Endothelial cell of umbilical vein (primary cell): Measurements from ENCODE around the gene PSAPL1. TPM values are rescaled to one million over a fixed set of nuclear protein-coding genes. Genes with fewer than 3 reads are reported as not detected.

ENCODE experiments used
- BruUV-seq: library from RNA; stranded (reverse); fragments of 400-500 nt; replicated peaks from 2 replicates; lab custom pipeline; 2021; lab: Mats Ljungman, UMichigan
- CTCF ChIA-PET: fragments of 300-600, 350-600 bp; sonication (Branson Sonifier 250); formaldehyde crosslinking; loops from one replicate; lab custom pipeline; 2021; ENCODE audit warnings: antibody characterized with exemption, inconsistent platforms; lab: Charles Lee
- POLR2A ChIA-PET: fragments of 300-600, 350-600 bp; sonication (Branson Sonifier 250); formaldehyde crosslinking; loops from one replicate; lab custom pipeline; 2021; ENCODE audit warnings: antibody characterized with exemption, inconsistent platforms; lab: Charles Lee
- DNase-seq: peaks from one replicate; pipeline ENCODE4 v3.0.0-alpha.2; 2011; ENCODE audit warnings: low read depth, low spot score
- FAIRE-seq: peaks from 2 replicates; lab custom pipeline; 2011; peaks lifted over from hg19 to GRCh38; lab: Jason Lieb, UNC
- H2AFZ ChIP-seq: 2 replicates; pipeline ENCODE4 v1.6.0; 2012; ENCODE audit warnings: low read depth, low read length, control low read depth, inconsistent platforms
- H3K27ac ChIP-seq: 2 replicates; pipeline ENCODE4 v1.5.1; 2011; ENCODE audit warnings: low read depth, mild to moderate bottlenecking, control low read depth, low read length, moderate library complexity; ENCODE audit not compliant: insufficient read depth
- H3K27me3 ChIP-seq, 2 experiments: 2 replicates each; pipeline versions ENCODE4 v1.6.0 to v1.6.1; 2011; ENCODE audit warnings: low read length in 2 of 2, mixed read lengths in 1 of 2; ENCODE audit not compliant: control insufficient read depth in 2 of 2, insufficient read depth in 2 of 2
- H3K36me3 ChIP-seq, 2 experiments: 2 replicates in 1 of 2; 3 replicates in 1 of 2; pipeline ENCODE4 v1.5.1; 2011; ENCODE audit warnings: low read length in 2 of 2, mild to moderate bottlenecking in 1 of 2, moderate library complexity in 1 of 2; ENCODE audit not compliant: control insufficient read depth in 2 of 2, insufficient read depth in 2 of 2; ENCODE audit errors: extremely low read depth in 1 of 2
- H3K4me1 ChIP-seq: 3 replicates; pipeline ENCODE4 v1.5.1; 2011; ENCODE audit warnings: mild to moderate bottlenecking, low read length; ENCODE audit not compliant: control insufficient read depth, insufficient read depth; ENCODE audit errors: extremely low read depth
- H3K4me2 ChIP-seq: 2 replicates; pipeline ENCODE4 v1.6.1; 2011; ENCODE audit warnings: low read length, control low read depth, mixed read lengths; ENCODE audit not compliant: insufficient read depth
- H3K4me3 ChIP-seq, 3 experiments: fragments of 200-600 bp in 1 of 3; sonication (generic), shearing (Covaris generic) in 1 of 3; replicated peaks in 1 of 3; 2 replicates each; pipeline ENCODE4 v1.5.1; 2011 to 2016; ENCODE audit warnings: control low read depth in 3 of 3, low read length in 3 of 3, mild to moderate bottlenecking in 2 of 3, inconsistent platforms in 1 of 3, low read depth in 1 of 3, moderate library complexity in 1 of 3; ENCODE audit not compliant: insufficient read depth in 1 of 3
- H3K79me2 ChIP-seq: 2 replicates; pipeline ENCODE4 v1.6.0; 2012; ENCODE audit warnings: low read length, inconsistent platforms; ENCODE audit not compliant: control insufficient read depth, insufficient read depth
- H3K9ac ChIP-seq: replicated peaks from 2 replicates; pipeline ENCODE3; 2011; ENCODE audit warnings: low read length, control low read depth; ENCODE audit not compliant: insufficient read depth; ENCODE audit errors: extremely low read depth
- H3K9me1 ChIP-seq: replicated peaks from 3 replicates; pipeline ENCODE4 v1.6.0; 2011; ENCODE audit warnings: mild to moderate bottlenecking, low read length; ENCODE audit not compliant: control insufficient read depth, insufficient read depth; ENCODE audit errors: extremely low read depth
- H3K9me3 ChIP-seq: replicated peaks from 2 replicates; pipeline ENCODE4 v1.5.1; 2012; ENCODE audit warnings: low read length, inconsistent platforms; ENCODE audit not compliant: control insufficient read depth, insufficient read depth
- H4K20me1 ChIP-seq: replicated peaks from 2 replicates; pipeline ENCODE3; 2011; ENCODE audit warnings: mild to moderate bottlenecking, low read length; ENCODE audit not compliant: control insufficient read depth, insufficient read depth; ENCODE audit errors: extremely low read depth
- CTCF ChIP-seq, 2 donors: IDR thresholded peaks; 1 replicate in 1 of 2; 2 replicates in 1 of 2; pipeline ENCODE4 v1.5.1; 2011; ENCODE audit warnings: low read length in 2 of 2, mild to moderate bottlenecking in 2 of 2, moderate library complexity in 2 of 2, control low read depth in 1 of 2, inconsistent platforms in 1 of 2, low read depth in 1 of 2; ENCODE audit not compliant: insufficient read depth in 1 of 2; ENCODE audit errors: extremely low read depth in 1 of 2
- FOS ChIP-seq: IDR thresholded peaks from 2 replicates; pipeline ENCODE4 v1.6.1; 2011; ENCODE audit warnings: mild to moderate bottlenecking, low read length, moderate library complexity, borderline replicate concordance; ENCODE audit not compliant: insufficient read depth
- JUN ChIP-seq: IDR thresholded peaks from 2 replicates; pipeline ENCODE4 v1.6.1; 2011; ENCODE audit warnings: borderline replicate concordance, low read depth; ENCODE audit not compliant: insufficient read length, insufficient read depth
- MAX ChIP-seq: IDR thresholded peaks from 2 replicates; pipeline ENCODE4 v1.6.1; 2011; ENCODE audit not compliant: insufficient read depth, insufficient read length
- MYC ChIP-seq: IDR thresholded peaks from one replicate; pipeline ENCODE4 v1.6.1; 2011; ENCODE audit warnings: mild to moderate bottlenecking, low read depth, low read length
- POLR2A ChIP-seq: IDR thresholded peaks from 2 replicates; pipeline ENCODE4 v1.6.1; 2012; ENCODE audit warnings: low read depth, mild to moderate bottlenecking, control low read depth, low read length
- POLR2AphosphoS5 ChIP-seq: IDR thresholded peaks from 2 replicates; pipeline ENCODE4 v1.6.1; 2012; ENCODE audit warnings: low read depth, mild to moderate bottlenecking, control low read depth, low read length, moderate library complexity; ENCODE audit not compliant: insufficient read depth
- dilution Hi-C: fragments of 300-500 bp; cut with MboI; formaldehyde crosslinking; loops from one replicate; pipeline ENCODE4 v1.15.0; 2019; ENCODE audit warnings: low sequenced_read_pairs; ENCODE audit not compliant: extremely low pct_ligation_motif_present
- intact Hi-C: fragments of 100-400 bp; cut with micrococcal nuclease; formaldehyde crosslinking; loops from one replicate; pipeline ENCODE4 v1.10.0; 2022
- polyA plus RNA-seq, 4 experiments: library from polyadenylated mRNA; depleted of rRNA in 3 of 4; stranded (reverse) in 3 of 4; unstranded in 1 of 4; fragments of >200 nt; gene quantifications; 2 replicates each; pipeline versions ENCODE4 v1.2.1 to v1.2.3, GENCODE V29; 2011 to 2012; ENCODE audit warnings: missing spikeins in 1 of 4
- total RNA-seq: library from RNA; stranded (reverse); gene quantifications from 2 replicates; pipeline ENCODE4 v1.2.3, GENCODE V29; 2021

The PSAPL1 gene
- total and polyA plus RNA-seq, 2 donors (not counting 3 experiments of a cell fraction or from before 2014, with no cell fraction given), result not detected

GRCh38 chr4:7415927-7416686 lies 18.6 kb downstream of the PSAPL1 start:
- intact Hi-C loops (no loop called here), dilution Hi-C loops (no loop called here)
- BruUV-seq, result no TSS peak
- TF ChIP-seq FOS (no peak), CTCF (IDR thresholded peaks at IDR 0.05; ENCODE audit: extremely low read depth in 1 of 2, insufficient read depth in 1 of 2, low read depth in 1 of 2, low read length in 2 of 2) (no peak), POLR2A (no peak), MAX (no peak), POLR2AphosphoS5 (no peak), JUN (no peak), MYC (no peak)
- Histone ChIP-seq H3K4me3 (no peak overlapping the region), H3K9ac (no peak overlapping the region), H4K20me1 (no peaks in the 10 kb centered on the region), H3K79me2 (no peaks in the 10 kb centered on the region), H3K27me3 (no peaks in the 10 kb centered on the region), H3K4me2 (no peak overlapping the region), H3K4me1 (no peaks in the 10 kb centered on the region), H3K9me1 (no peaks in the 10 kb centered on the region), H3K36me3 (no peaks in the 10 kb centered on the region), H2AFZ (no peak overlapping the region), H3K27ac (no peak overlapping the region), H3K9me3 (no peaks in the 10 kb centered on the region)
- no peak for FAIRE-seq
- no peak for DNase-seq
- ChIA-PET POLR2A (no interaction called here), CTCF (no interaction called here)
